Erythroblast (primary cell): Measurements from ENCODE around the gene NUP210.

Experiments
- GATA1 ChIP-seq: IDR thresholded peaks from 2 replicates; pipeline ENCODE4 v1.6.1; 2011; ENCODE audit warnings: low read depth, mild to moderate bottlenecking, control low read depth, low read length, moderate library complexity
- POLR2A ChIP-seq: IDR thresholded peaks from 2 replicates; pipeline ENCODE4 v1.6.1; 2011; ENCODE audit warnings: mild to moderate bottlenecking, low read length

DNA sequence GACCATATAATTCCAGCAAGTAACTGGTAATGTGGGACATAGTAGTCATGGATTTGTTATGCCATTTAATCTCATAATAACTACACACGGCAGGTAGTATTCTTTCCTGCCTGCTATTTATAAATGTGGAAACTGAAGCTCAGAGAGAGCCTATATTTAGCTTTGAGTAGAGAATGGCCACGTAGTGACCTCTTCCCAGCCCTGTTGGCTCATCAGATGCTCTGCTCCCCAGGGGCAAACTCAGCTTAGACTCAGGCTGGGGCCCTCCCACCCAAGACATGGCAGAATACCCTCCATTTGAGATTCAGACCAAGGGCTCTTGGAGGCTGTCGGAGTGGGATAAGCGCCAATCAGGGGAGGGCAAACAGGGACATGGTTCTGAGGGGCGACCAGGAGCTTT is 42.7 kb upstream of the NUP210 start:
- TF ChIP-seq POLR2A (no peak), GATA1 (no peak)
